PC-9 (cell line): Measurements from ENCODE around the gene TAS2R41.

Experiments
- EZH2 ChIP-seq: fragments of 200-600 bp; sonication (generic); IDR thresholded peaks from 2 replicates; pipeline ENCODE4 v1.8.0; 2017; ENCODE audit warnings: antibody characterized with exemption, low read depth
- TF ChIP-seq, protein P1 (sequence below): fragments of 200-600 bp; sonication (generic); conservative IDR thresholded peaks from 2 replicates; pipeline ENCODE4 v1.6.1; 2017; ENCODE audit warnings: mixed run types, antibody characterized with exemption, mild to moderate bottlenecking, moderate library complexity

DNA sequence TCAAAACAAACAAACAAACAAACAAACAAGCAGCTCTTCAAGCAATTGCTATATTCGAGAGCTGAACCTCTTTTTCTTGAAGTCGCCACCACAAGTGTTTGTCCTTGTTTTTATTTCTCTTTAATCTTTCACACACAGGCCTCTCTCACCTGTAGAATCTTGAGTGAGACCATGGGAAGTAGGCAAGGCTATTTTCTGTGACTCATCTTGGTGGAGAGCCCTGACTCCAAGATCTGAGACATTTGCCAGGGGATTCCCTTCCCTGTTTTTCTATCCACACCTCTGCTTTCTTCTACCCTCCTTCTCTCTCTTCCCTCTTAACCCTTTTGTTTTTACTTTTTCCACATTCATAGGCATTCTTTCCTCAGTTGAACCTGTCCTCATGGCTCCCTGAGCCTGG, 42.4 kb upstream of the TAS2R41 start:
- TF ChIP-seq EZH2 = no peak
- TF ChIP-seq, protein P1, sequence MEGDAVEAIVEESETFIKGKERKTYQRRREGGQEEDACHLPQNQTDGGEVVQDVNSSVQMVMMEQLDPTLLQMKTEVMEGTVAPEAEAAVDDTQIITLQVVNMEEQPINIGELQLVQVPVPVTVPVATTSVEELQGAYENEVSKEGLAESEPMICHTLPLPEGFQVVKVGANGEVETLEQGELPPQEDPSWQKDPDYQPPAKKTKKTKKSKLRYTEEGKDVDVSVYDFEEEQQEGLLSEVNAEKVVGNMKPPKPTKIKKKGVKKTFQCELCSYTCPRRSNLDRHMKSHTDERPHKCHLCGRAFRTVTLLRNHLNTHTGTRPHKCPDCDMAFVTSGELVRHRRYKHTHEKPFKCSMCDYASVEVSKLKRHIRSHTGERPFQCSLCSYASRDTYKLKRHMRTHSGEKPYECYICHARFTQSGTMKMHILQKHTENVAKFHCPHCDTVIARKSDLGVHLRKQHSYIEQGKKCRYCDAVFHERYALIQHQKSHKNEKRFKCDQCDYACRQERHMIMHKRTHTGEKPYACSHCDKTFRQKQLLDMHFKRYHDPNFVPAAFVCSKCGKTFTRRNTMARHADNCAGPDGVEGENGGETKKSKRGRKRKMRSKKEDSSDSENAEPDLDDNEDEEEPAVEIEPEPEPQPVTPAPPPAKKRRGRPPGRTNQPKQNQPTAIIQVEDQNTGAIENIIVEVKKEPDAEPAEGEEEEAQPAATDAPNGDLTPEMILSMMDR = no peak
